Glomerular endothelial cell (primary cell): ENCODE data around the gene C6orf141. TPM values are rescaled to one million over a fixed set of nuclear protein-coding genes. Genes with fewer than 3 reads are reported as not detected.
A peak's percentile ranks its signal among the peaks of the same experiment; 100 is the strongest.
"Not testable (repeated sequence)": the region's sequence is repeated elsewhere in the genome, so short reads cannot be mapped to it uniquely, and the experiment has no call there.

ENCODE experiments used
- DNase-seq: peaks from one replicate; pipeline ENCODE4 v3.0.0-alpha.2; 2011; ENCODE audit warnings: low read depth, low spot score; ENCODE audit errors: extremely low read depth
- total RNA-seq: library from RNA; depleted of rRNA; stranded (reverse); fragments of >200 nt; gene quantifications from 2 replicates; pipeline ENCODE4 v1.2.3, GENCODE V29; 2015

Gene C6orf141
- total RNA-seq, 1 donor from 2014 or later = 28.1 TPM

- DNase-seq = peak; percentile 91
These were observed 15.4 kb downstream of the C6orf141 start for GRCh38 chr6:49565855-49566254.

GRCh38 chr6:49570474-49571079 lies 20.1 kb downstream of the C6orf141 start:
- DNase-seq = peak; percentile 60

- DNase-seq = no peak
These were observed 26.1 kb downstream of the C6orf141 start for GRCh38 chr6:49576618-49577017.

- DNase-seq = no peak
These were observed 29.2 kb downstream of the C6orf141 start for GRCh38 chr6:49579649-49580048.

- no peak for DNase-seq
These were observed 32.1 kb downstream of the C6orf141 start for GRCh38 chr6:49582529-49582928.

- not testable (repeated sequence) for DNase-seq
These were observed 36.8 kb downstream of the C6orf141 start for GRCh38 chr6:49587262-49587661.

Other genes starting within 250 kb of the C6orf141 start
- 8.2 and 9.0 TPM in 2 replicates for gene MMUT, start 87.4 kb upstream of the C6orf141 start, total RNA-seq
- 3.2 and 5.8 TPM in 2 replicates for gene CENPQ, start 87.3 kb upstream of the C6orf141 start, total RNA-seq
- not detected in 2 replicates for gene GLYATL3, start 50.7 kb upstream of the C6orf141 start, total RNA-seq
- gene RHAG, start 86.2 kb downstream of the C6orf141 start, total RNA-seq = not detected in 2 replicates
- gene CRISP2, start 162.9 kb downstream of the C6orf141 start, total RNA-seq = not detected in 2 replicates
- gene CRISP3, start 193.7 kb downstream of the C6orf141 start, total RNA-seq = not detected in 2 replicates
- gene PGK2, start 236.6 kb downstream of the C6orf141 start, total RNA-seq = not detected in 2 replicates